Measurements from ENCODE around the gene DGLUCY. TPM values are rescaled to one million over a fixed set of nuclear protein-coding genes. Genes with fewer than 3 reads are reported as not detected.

The DGLUCY gene
- total and polyA plus RNA-seq, 4 donors: 29.0 to 74.3 (median 52.1) TPM

DNA sequence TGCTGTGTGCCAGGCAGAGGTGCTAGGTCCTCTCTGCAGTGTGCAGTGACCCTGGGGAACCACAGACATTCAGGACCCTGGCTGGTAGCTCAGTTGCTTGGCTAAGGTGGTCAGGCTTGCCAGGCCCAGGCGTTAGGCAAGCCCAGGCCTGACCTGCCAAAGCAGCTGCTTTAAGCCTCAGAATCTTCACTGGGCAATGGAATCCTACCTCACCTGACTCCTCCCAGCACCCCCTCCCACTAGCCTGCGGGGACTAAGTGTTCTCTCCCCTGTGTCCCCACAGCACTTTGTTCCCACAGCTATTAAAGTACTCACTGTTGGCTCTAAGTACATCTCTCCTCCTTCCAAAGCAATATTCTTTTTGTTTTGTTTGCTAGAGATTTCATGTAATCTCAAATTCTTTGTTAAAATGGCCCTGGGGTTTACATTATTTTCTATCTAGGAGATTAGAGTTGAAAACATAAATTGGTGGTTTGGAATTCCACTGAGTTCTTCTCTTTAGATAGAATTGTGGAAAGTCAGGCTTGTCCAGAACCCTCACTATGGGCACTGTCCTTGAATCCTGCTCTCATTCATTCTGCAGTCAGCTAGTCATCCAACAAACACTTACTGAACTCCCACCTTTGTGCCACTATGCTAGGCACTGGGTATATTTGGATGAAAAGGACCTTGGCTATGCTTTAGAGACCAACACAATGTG is 44.4 kb downstream of the DGLUCY start:
- H3K4me1 ChIP-seq (ENCODE audit: control insufficient read depth in 5 of 5, insufficient read depth in 5 of 5, low read length in 5 of 5): peaks cover 0 to 10% (median 3%) of the 10 kb centered on the region in 5 donors
- H3K27ac ChIP-seq (ENCODE audit: low read depth in 1 of 2, low read length in 1 of 2): peak overlapping the region; percentile 72 to 90
- TF ChIP-seq, protein P1, sequence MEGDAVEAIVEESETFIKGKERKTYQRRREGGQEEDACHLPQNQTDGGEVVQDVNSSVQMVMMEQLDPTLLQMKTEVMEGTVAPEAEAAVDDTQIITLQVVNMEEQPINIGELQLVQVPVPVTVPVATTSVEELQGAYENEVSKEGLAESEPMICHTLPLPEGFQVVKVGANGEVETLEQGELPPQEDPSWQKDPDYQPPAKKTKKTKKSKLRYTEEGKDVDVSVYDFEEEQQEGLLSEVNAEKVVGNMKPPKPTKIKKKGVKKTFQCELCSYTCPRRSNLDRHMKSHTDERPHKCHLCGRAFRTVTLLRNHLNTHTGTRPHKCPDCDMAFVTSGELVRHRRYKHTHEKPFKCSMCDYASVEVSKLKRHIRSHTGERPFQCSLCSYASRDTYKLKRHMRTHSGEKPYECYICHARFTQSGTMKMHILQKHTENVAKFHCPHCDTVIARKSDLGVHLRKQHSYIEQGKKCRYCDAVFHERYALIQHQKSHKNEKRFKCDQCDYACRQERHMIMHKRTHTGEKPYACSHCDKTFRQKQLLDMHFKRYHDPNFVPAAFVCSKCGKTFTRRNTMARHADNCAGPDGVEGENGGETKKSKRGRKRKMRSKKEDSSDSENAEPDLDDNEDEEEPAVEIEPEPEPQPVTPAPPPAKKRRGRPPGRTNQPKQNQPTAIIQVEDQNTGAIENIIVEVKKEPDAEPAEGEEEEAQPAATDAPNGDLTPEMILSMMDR (IDR thresholded peaks at IDR 0.05; ENCODE audit: control extremely low read depth, extremely low read depth): no peak
- no peaks in the 10 kb centered on the region for H3K27me3 ChIP-seq (ENCODE audit: control insufficient read depth in 3 of 3, insufficient read depth in 3 of 3, low read length in 2 of 3)
- ATAC-seq (ENCODE audit: insufficient read depth, low FRiP score) (peak; percentile 62), DNase-seq (no peak)
- no peaks in the 10 kb centered on the region for H3K9me3 ChIP-seq (ENCODE audit: control insufficient read depth in 4 of 4, insufficient read depth in 3 of 4, low read length in 3 of 4)
- 69 to 86% methylated on average over 2 of the region's 2 CpGs for WGBS, 2 donors
- peaks cover 8 to 28% (median 17%) of the 10 kb centered on the region in 4 donors for H3K36me3 ChIP-seq (ENCODE audit: control insufficient read depth in 4 of 4, insufficient read depth in 4 of 4, low read length in 4 of 4)
- H3K9ac ChIP-seq (ENCODE audit: insufficient read depth in 1 of 2, low read length in 2 of 2): no peak overlapping the region
- H3K4me3 ChIP-seq: no peak overlapping the region

DNA sequence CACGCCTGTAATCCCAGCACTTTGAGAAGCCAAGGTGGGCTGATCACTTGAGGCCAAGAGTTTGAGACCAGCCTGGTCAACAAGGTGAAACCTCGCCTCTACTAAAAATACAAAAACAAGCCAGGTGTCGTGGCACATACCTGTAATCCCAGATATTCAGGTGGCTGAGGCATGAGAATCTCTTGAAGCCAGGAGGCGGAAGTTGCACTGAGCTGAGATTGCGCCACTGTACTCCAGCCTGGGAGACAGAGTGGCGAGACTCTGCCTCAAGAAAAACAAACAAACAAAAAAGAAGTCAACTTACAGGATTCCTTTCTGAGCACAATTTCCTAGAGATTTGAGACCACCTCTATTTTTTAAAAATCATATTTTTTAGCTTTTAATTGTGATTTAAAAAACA is 45.3 kb downstream of the DGLUCY start:
- peak overlapping the region in 1 of 2 donors; percentile 56 for H3K27ac ChIP-seq (ENCODE audit: low read depth in 1 of 2, low read length in 1 of 2)
- no peaks in the 10 kb centered on the region for H3K9me3 ChIP-seq (ENCODE audit: control insufficient read depth in 4 of 4, insufficient read depth in 3 of 4, low read length in 3 of 4)
- H3K27me3 ChIP-seq (ENCODE audit: control insufficient read depth in 3 of 3, insufficient read depth in 3 of 3, low read length in 2 of 3): no peaks in the 10 kb centered on the region
- no peak overlapping the region for H3K4me3 ChIP-seq
- peaks cover 8 to 32% (median 18%) of the 10 kb centered on the region in 4 donors for H3K36me3 ChIP-seq (ENCODE audit: control insufficient read depth in 4 of 4, insufficient read depth in 4 of 4, low read length in 4 of 4)
- TF ChIP-seq, protein P1 (IDR thresholded peaks at IDR 0.05; ENCODE audit: control extremely low read depth, extremely low read depth): no peak
- H3K9ac ChIP-seq (ENCODE audit: insufficient read depth in 1 of 2, low read length in 2 of 2): no peak overlapping the region
- no peak for DNase-seq
- no peak for ATAC-seq (ENCODE audit: insufficient read depth, low FRiP score)
- H3K4me1 ChIP-seq (ENCODE audit: control insufficient read depth in 5 of 5, insufficient read depth in 5 of 5, low read length in 5 of 5): peaks cover 0 to 10% (median 3%) of the 10 kb centered on the region in 5 donors
- WGBS, 2 donors: 69 to 73% methylated on average over 6 of the region's 6 CpGs

GRCh38 chr14:91159906-91160305 is 46.0 kb downstream of the DGLUCY start:
- no peaks in the 10 kb centered on the region for H3K9me3 ChIP-seq (ENCODE audit: control insufficient read depth in 4 of 4, insufficient read depth in 3 of 4, low read length in 3 of 4)
- peaks cover 10 to 36% (median 20%) of the 10 kb centered on the region in 4 donors for H3K36me3 ChIP-seq (ENCODE audit: control insufficient read depth in 4 of 4, insufficient read depth in 4 of 4, low read length in 4 of 4)
- H3K27me3 ChIP-seq (ENCODE audit: control insufficient read depth in 3 of 3, insufficient read depth in 3 of 3, low read length in 2 of 3): no peaks in the 10 kb centered on the region
- peak overlapping the region in 1 of 2 donors; percentile 66 for H3K27ac ChIP-seq (ENCODE audit: low read depth in 1 of 2, low read length in 1 of 2)
- H3K4me1 ChIP-seq (ENCODE audit: control insufficient read depth in 5 of 5, insufficient read depth in 5 of 5, low read length in 5 of 5): peaks cover 0 to 5% (median 3%) of the 10 kb centered on the region in 5 donors
- ATAC-seq (ENCODE audit: insufficient read depth, low FRiP score): no peak
- TF ChIP-seq, protein P1 (IDR thresholded peaks at IDR 0.05; ENCODE audit: control extremely low read depth, extremely low read depth): no peak
- H3K4me3 ChIP-seq: no peak overlapping the region
- DNase-seq: no peak
- H3K9ac ChIP-seq (ENCODE audit: insufficient read depth in 1 of 2, low read length in 2 of 2): no peak overlapping the region
- WGBS, 2 donors: 85 to 94% methylated on average over 6 of the region's 6 CpGs

Data from lung (tissue), 12 donors.